Activated CD4-positive, alpha-beta T cell treated with anti-CD3 and anti-CD28 coated beads, Interleukin-2, amount 50 U/mL, for 48 hours (primary cell): ENCODE results near the gene CTAG1B.
"Not testable (repeated sequence)": the region's sequence is repeated elsewhere in the genome, so short reads cannot be mapped to it uniquely, and the experiment has no call there.

Experiments
- DNase-seq, 2 experiments: peaks; one replicate each; pipeline ENCODE4 v3.0.0-alpha.2; 2020

Gene CTAG1B

DNA sequence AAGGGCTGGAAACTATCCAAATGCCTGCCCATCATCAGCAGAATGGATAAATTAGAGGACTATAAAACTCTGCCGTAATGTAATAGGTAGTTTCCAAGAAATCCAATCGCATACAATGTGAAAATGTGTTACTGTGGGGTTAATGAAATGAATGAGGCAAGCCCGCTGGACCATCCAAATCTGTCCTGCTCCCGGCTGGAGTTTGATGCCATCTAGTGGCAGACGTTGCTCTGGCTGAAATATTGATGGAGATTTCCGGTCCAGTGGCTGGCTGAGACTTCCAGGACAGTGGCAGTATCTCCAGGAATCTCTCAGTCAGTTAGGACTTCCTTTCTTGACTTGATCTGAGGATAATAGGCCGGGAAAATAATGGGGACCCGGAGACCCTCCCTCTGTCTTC, 36.1 kb downstream of the CTAG1B start:
- DNase-seq, result not testable (repeated sequence)

DNA sequence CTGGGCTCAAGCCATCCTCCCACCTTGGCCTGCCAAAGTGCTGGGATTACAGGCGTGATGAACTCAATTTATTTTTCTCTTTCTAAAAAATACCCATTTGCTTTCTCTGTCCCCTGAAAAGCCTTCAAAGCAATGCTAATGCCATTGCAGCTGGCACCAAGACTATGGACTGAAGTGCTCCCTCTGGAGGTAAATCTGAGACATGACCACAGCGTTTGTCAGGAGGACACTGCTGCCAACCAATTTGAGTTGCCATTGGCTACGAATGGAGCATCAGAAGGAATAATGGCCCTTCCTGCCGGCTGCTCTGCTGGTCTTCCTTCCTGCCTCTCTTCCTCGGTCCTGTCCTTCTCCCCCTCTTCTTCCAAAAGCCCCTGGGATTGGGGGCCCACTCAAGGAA, 44.0 kb downstream of the CTAG1B start:
- not testable (repeated sequence) for DNase-seq

DNA sequence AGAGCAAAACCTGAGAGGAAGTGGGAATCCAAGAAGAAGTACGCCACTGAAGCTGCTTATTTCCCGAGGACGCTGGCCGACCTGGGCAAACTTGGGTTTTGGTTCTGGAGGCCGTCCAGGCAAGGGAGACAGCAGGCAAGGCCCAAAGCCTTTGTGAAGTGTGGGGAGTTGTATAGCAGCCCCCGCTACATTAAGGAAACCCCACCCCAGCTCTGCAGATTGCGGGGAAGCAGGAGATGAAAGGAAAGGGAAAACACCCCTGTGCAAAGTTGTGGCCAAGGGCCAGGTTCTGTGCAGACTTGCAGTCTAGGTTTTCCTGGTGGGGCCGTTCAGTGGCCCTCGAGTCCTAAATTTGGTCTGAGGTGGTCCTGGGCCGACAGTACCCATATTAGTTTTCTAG, 46.0 kb downstream of the CTAG1B start:
- not testable (repeated sequence) for DNase-seq

DNA sequence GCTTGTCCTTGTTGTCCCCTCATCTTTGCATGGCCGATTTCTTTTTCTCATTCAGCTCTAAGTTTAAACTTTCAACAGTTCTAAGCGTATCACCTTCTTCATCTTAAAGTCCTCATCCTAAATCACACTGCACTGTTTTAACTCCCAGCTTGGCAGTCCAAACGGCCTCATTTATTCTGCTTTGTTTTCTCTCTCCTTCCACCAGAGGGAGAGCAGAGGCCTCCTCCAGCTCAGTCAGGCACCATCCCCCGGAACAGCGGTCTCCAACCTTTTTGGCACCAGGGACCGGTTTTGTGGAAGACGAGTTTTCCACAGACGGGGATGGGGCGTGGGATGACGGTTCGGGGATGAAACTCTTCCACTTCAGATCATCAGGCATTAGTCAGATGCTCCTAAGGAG, 48.7 kb downstream of the CTAG1B start:
- not testable (repeated sequence) for DNase-seq
